ENCODE measurements around the gene CDC34.

GRCh38 chr19:522726-523125 is 8.8 kb upstream of the CDC34 start:
- TF ChIP-seq CTCF (IDR thresholded peaks at IDR 0.05) (no peak), POLR2A (IDR thresholded peaks at IDR 0.05) (no peak)
